Limb (tissue), 2 donors: Measurements from ENCODE around the gene SYNJ1.

ENCODE experiments used
- DNase-seq, 2 donors: peaks; one replicate each; pipeline ENCODE4 v3.0.0-alpha.2; 2016; ENCODE audit errors: extremely low spot score in 2 of 2

Gene SYNJ1

DNA sequence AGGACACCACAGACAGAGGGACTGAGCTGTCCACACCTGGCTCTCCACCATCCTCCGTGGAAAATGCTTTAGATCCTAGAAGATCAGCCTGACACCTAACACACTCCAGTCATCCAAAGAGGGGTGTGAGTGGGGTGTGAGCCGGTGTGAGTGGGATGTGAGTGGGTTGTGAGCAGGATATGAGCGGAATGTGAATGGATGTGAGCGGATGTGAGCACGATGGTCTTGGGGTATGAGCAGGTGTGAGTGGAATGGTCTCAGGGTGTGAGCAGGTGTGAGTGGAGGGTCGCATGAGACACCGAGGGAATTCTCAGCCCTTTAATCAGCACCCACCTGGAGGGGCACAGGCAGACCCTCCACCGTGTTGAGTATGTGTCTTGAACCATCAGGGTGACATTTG, 143.3 kb downstream of the SYNJ1 start:
- DNase-seq = no peak

DNA sequence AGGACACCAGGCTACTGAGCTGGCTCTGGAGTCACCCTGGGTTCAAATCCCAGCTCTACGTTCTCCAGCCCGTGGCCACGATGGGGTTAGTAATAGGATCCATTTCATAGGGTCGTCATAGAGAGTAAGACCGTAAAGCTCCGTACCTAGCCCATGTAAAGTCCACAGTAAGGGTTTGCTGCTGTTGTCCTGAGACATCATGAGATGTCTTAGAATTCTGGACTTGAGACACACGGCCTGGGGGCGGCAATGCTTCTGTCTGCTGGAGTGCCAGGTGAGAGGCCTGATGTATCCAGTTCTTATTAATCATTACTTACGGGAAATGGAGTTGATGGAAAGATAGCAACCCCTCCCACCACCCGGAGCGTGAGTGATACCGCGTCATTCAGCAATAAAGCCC, 146.1 kb downstream of the SYNJ1 start:
- no peak for DNase-seq

DNA sequence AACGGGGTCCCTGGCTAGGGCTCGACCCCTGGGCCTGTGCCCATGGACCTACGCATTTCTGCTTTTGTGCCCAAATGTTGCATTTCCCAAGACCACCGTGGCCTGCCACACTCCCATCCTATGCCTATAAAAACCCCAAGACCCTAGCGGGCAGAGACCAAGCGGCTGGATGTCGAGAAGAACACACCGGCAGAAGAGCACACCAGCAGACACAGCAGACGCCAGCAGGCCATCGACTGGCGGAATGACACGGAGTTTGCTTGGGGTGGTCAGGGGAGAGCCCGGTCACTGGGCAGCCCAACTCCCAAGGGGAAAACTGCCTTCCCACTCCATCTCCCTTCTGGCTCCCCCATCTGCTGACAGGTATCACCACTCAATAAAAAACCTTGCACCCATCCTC, 146.9 kb downstream of the SYNJ1 start:
- DNase-seq = no peak
